Myocyte (in vitro differentiated cells): ENCODE results near the gene PHPT1. TPM values are rescaled to one million over a fixed set of nuclear protein-coding genes. Genes with fewer than 3 reads are reported as not detected.
"Not testable (repeated sequence)": the region's sequence is repeated elsewhere in the genome, so short reads cannot be mapped to it uniquely, and the experiment has no call there.

Experiments used
- DNase-seq: peaks from one replicate; pipeline ENCODE4 v3.0.0-alpha.2; 2012; ENCODE audit warnings: low read depth
- microRNA-seq: library from miRNA; unstranded; fragments of <30 nt; microRNA quantifications from one replicate; pipeline ENCODE4, GENCODE V29; 2016
- total RNA-seq: library from RNA; depleted of rRNA; stranded (reverse); fragments of >200 nt; gene quantifications from 2 replicates; pipeline ENCODE4 v1.2.3, GENCODE V29; 2014

PHPT1 gene
- total RNA-seq, 1 donor from 2014 or later, result 106 TPM

DNA sequence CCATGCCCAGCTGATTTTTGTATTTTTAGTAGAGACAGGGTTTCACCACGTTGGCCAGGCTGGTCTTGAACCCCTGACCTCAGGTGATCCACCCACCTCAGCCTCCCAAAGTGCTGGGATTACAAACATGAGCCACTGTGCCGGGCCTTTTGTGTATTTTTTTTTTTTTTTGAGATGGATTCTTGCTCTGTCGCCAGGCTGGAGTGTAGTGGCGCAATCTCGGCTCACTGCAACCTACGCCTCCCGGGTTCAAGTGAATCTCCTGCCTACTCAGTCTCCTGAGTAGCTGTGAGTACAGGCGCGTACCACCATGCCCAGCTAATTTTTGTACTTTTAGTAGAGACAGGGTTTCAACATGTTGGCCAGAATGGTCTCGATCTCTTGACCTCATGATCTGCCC, 34.5 kb downstream of the PHPT1 start:
- not testable (repeated sequence) for DNase-seq

DNA sequence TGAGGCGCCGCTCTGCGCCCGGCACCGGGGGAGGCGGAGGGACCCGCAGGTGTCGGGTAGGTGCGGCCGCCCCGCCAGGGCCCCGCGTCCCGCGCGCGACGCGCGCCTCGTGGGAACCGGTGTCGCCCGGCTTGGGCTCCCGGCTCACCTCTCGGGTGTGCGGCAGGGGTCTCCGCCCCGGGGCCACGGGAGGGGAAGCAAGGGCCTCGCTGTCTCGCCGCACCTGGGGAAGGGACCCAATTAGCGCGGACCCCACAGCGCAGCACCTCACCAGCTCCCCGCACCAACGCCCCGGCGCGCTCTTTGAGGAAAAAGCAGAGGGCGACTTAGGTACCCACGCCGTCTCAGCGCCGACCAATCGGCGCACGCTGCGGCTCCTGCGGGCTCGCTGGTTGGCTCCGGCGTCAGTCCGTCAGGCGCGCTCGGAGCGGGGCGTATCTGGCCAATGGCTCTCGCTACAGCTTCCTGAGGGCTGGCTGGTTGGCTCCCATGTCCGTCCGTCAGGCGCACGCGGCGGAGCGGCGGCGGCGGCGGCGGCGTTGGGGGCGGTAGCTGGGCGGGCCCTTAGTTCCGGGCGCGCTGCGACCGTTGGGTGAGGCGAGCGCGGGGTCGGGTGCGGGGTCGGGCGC, 36.9 kb downstream of the PHPT1 start, which contains the start of gene TRAF2:
TRAF2 (plus strand) TSS at position 567 of the 629 bp plus-strand sequence. CDS start 12,225 bp downstream, outside the sequence.
- DNase-seq, result peak; percentile 98

DNA sequence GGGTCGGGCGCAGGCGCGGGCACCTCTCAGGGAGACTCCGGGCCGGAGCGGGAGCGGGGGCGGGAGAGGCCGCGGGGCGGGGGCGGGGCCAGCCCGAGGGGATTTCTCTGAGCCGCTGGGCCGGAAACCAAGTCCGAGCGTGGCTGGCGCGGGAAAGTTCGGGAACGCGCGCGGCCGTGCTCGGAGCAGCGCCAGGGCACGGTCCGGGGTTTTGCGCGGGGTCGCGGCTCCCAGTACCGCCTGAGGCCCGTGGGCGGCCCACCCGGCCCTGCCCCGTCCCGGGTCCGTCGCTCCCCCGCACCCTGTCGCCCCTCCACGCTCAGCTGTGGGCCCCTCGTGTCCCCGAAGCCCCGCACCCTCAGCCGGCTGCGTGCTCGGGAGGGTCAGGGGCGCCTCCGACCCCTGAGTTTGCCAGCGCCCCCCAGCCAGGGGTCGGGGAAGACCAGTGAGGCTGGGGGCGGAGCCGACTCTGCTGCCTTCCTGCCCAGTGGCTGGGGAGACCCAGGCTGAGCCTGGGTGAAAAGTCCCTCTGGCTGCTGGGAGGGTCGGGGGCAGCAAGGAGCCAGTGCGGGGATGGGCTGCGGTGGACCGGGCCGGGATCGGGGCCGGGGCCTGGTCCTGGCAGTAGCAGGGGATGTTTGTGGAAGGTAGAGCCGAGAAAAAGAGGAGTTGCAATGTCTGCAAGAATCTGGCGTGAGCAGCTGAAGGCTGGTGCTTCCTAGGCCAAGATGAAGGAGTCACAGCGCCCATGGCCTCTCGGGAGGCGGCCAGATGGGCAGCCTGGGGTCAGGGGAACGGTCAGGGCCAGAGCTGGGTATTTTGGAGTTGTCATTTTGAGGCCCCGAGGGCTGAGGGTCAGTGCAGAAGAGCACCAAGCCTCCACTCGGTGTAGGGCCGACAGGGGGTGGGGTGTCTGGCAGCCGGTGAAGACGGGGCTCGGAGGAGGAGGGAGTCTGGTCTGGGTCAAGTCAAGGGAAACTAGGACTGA, 37.7 kb downstream of the PHPT1 start:
- DNase-seq, result peak; percentile 28

DNA sequence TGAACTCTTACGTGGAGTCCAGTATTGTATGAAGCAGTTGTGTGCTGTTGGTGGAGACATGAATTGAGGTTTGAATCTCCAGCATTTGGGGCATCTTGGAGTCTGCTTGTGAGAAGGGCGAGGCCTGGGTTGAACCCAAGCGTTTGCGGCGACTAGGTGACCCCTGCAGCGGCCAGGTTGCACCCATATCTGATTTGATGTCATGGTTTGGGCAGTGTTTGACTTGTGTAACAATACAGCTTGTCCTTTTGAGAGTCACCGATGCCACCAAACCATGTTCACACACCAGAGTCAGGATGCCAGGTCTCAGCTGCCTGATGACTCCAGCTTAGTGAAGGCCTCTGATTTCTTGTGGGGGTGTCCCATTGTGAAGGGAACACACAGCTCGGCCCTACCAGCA, 39.2 kb downstream of the PHPT1 start:
- no peak for DNase-seq

DNA sequence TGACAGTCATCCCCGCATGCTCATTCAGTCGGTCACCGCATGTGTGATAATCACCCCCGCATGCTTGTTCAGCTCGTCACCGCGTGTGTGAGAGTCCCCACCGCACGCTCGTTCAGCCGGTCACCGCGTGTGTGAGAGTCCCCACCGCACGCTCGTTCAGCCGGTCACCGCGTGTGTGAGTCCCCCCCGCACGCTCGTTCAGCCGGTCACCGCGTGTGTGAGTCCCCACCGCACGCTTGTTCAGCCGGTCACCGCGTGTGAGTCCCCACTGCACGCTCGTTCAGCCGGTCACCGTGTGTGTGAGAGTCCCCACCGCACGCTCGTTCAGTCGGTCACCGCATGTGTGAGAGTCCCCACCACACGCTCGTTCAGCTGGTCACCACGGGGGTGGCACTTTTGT, 40.6 kb downstream of the PHPT1 start:
- DNase-seq, result no peak

DNA sequence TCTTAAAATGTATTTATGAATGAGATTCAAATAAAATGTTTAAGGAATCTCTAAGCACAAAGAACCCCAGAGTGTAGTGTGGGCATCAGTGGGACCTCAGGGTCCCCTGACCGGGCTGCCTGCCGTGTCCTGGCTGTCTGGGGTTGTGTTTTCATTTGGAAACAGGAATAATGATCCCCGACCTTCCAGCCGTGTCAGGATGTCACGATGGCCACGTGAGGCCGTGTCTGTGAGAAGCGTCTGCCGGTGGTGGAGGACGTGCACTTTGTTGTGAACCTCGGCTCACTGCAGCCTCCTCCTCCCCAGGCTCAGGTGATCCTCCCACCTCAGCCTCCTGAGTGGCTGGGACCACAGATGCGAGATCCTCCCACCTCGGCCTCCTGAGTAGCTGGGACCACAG, 41.5 kb downstream of the PHPT1 start:
- DNase-seq, result no peak

DNA sequence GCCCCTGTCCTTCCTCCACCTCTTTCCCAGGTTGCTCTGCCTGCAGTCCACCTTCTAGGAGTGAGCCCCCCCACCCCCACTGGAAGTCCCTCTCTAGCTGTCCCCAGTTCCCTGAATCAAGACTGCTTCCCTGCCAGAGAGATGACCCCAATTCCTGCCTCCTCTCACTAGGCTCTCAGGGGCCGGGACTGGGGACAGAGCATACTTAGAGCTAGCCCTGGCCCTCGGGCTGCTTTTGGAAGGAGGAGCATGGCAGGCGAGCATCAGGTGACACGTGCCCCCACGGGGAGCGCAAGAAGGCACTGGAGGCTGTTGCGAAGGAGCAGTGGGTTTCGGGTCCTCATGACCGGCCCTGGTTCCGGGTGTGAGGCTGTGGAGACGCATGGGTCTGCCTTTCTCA, 46.8 kb downstream of the PHPT1 start:
- DNase-seq, result no peak

DNA sequence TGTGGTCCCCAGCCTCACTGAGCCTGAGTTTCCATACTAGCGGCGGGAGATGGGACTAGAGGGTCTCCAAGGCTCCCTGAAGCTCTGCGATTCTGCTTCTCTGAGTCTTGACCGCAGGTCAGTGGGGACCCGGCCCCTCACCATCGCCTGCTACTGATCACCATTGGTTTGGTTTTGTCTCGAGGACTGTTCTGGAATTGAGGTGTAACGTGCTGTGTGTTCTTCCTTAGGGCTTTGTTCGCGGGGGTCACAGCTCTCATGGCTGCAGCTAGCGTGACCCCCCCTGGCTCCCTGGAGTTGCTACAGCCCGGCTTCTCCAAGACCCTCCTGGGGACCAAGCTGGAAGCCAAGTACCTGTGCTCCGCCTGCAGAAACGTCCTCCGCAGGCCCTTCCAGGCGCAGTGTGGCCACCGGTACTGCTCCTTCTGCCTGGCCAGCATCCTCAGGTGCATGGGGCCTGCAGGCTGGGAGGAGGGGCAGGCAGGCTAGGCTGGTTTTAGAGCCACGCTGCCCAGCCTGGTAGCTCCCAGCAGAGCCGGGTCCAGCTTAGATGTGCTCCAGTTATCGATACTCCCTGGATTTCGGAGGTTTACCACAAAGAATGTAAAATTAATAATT, 49.4 kb downstream of the PHPT1 start:
- no peak for DNase-seq

DNA sequence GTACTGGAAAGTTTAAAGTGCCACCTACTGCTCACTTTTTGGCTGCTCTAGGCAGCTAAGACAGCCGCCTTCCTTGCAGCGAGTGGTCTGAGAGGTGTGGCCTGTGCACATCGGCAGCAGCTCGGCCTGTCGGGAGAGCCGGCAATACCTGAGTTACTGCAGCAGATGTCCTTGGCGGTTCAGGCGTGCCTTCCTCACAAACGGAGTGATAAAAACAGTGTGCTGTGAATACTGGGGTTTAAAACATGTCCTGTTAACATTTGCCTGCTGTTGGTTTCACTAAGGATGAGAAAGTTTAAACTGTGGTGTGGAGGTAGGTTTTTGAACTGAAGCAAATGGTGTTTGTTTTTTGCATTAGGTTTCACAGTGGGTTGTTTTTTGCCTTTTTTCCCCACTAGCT, 50.0 kb downstream of the PHPT1 start:
- no peak for DNase-seq

DNA sequence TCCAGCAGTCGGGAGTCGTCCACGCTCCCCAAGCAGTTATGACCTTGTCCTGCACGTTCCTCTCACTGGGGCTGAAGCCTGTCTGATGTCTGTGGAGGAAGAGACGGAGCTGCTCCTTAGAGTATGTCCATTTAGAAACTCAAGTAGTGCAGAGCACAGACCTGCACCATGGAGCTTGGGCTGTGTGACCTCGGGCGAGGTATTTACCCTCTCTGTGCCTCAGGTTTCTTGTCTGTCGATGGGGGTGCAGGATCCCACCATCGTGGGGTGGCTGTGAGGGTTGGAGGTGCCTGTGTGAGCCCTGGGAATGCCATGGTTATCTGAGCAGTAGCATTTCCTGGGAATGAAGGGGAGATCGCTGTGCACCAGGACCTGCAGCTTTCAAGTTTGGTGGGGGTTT, 51.3 kb downstream of the PHPT1 start:
- DNase-seq, result no peak

Small RNAs within 50 kb of the gene (microRNA-seq; reads per million reads assigned to microRNA genes)
- gene MIR4292 (not detected), gene MIR4479 (not detected)

Other genes with a start within 250 kb of the PHPT1 start
- 6.0 and 7.0 TPM in 2 replicates for gene EGFL7, start 186.5 kb upstream of the PHPT1 start, total RNA-seq
- gene AGPAT2, start 162.0 kb upstream of the PHPT1 start, total RNA-seq, result 21.3 and 35.5 TPM in 2 replicates
- gene DIPK1B, start 136.8 kb upstream of the PHPT1 start, total RNA-seq, result not detected in 2 replicates
- gene LCN10, start 106.5 kb upstream of the PHPT1 start, total RNA-seq, result not detected in 2 replicates
- gene LCN6, start 100.9 kb upstream of the PHPT1 start, total RNA-seq, result not detected in 2 replicates
- gene LCN8, start 91.2 kb upstream of the PHPT1 start, total RNA-seq, result 0.21 TPM in 1 of 2 replicates, not detected in the other
- gene LCN15, start 84.9 kb upstream of the PHPT1 start, total RNA-seq, result not detected in 2 replicates
- gene TMEM141, start 58.1 kb upstream of the PHPT1 start, total RNA-seq, result 63.9 and 81.6 TPM in 2 replicates
- 0.70 and 3.4 TPM in 2 replicates for gene CCDC183, start 53.1 kb upstream of the PHPT1 start, total RNA-seq
- gene RABL6, start 41.5 kb upstream of the PHPT1 start, total RNA-seq, result 94.2 and 122 TPM in 2 replicates
- 2.7 and 6.5 TPM in 2 replicates for gene AJM1, start 6.9 kb upstream of the PHPT1 start, total RNA-seq
- 2.9 and 3.4 TPM in 2 replicates for gene MAMDC4, start 2.9 kb downstream of the PHPT1 start, total RNA-seq
- gene EDF1, start 16.9 kb downstream of the PHPT1 start, total RNA-seq, result 353 and 413 TPM in 2 replicates
- gene TRAF2, start 37.1 kb downstream of the PHPT1 start, total RNA-seq, result 7.0 and 31.0 TPM in 2 replicates
- gene FBXW5, start 95.3 kb downstream of the PHPT1 start, total RNA-seq, result 170 and 196 TPM in 2 replicates
- gene C8G, start 95.8 kb downstream of the PHPT1 start, total RNA-seq, result 0.88 TPM in 1 of 2 replicates, not detected in the other
- 0.10 and 0.27 TPM in 2 replicates for gene LCN12, start 102.9 kb downstream of the PHPT1 start, total RNA-seq
- gene PTGDS, start 128.1 kb downstream of the PHPT1 start, total RNA-seq, result 126 and 177 TPM in 2 replicates
- 5.0 and 13.8 TPM in 2 replicates for gene LCNL1, start 133.6 kb downstream of the PHPT1 start, total RNA-seq
- 57.3 and 67.3 TPM in 2 replicates for gene PAXX, start 143.0 kb downstream of the PHPT1 start, total RNA-seq
- gene CLIC3, start 147.2 kb downstream of the PHPT1 start, total RNA-seq, result not detected in 2 replicates
- gene ABCA2, start 178.8 kb downstream of the PHPT1 start, total RNA-seq, result 21.1 and 26.3 TPM in 2 replicates
- not detected in 2 replicates for gene FUT7, start 182.7 kb downstream of the PHPT1 start, total RNA-seq
- 4.8 TPM in 2 replicates for gene NPDC1, start 196.8 kb downstream of the PHPT1 start, total RNA-seq
- gene ENTPD2, start 204.7 kb downstream of the PHPT1 start, total RNA-seq, result 0.13 and 0.68 TPM in 2 replicates
- 1.9 and 4.7 TPM in 2 replicates for gene SAPCD2, start 221.1 kb downstream of the PHPT1 start, total RNA-seq
- 40.2 and 46.4 TPM in 2 replicates for gene UAP1L1, start 228.1 kb downstream of the PHPT1 start, total RNA-seq
- gene MAN1B1, start 237.6 kb downstream of the PHPT1 start, total RNA-seq, result 75.5 and 76.6 TPM in 2 replicates